GM12892 (cell line): Measurements from ENCODE around the gene TLK2.

Source experiments
- POLR2A ChIP-seq: IDR thresholded peaks from 2 replicates; pipeline ENCODE4 v1.6.1; 2011; ENCODE audit warnings: low read depth, low read length, control low read depth
- POLR2AphosphoS5 ChIP-seq: IDR thresholded peaks from 2 replicates; pipeline ENCODE4 v1.6.1; 2011; ENCODE audit warnings: low read depth, low read length, control low read depth
- TAF1 ChIP-seq: IDR thresholded peaks from 2 replicates; pipeline ENCODE4 v1.6.1; 2011; ENCODE audit warnings: low read depth, mild to moderate bottlenecking, control low read depth, low read length, borderline replicate concordance

GRCh38 chr17:62630365-62631085 lies 151.9 kb downstream of the TLK2 start:
- TF ChIP-seq POLR2A (no peak), POLR2AphosphoS5 (no peak), TAF1 (no peak)
